Measurements from ENCODE around the gene CADPS2. TPM values are rescaled to one million over a fixed set of nuclear protein-coding genes. Genes with fewer than 3 reads are reported as not detected.

The CADPS2 gene
- total RNA-seq, 3 donors from 2014 or later (not counting 1 experiment from before 2014, with no cell fraction given): not detected

- no peak for TF ChIP-seq CTCF (IDR thresholded peaks at IDR 0.05)
- no peaks in the 10 kb centered on the region for H3K36me3 ChIP-seq (ENCODE audit: control insufficient read depth, insufficient read depth, low read length)
- 88% methylated on average over 1 of the region's 2 CpGs for WGBS (ENCODE audit: insufficient coverage)
- no peak overlapping the region for H3K27ac Mint-ChIP-seq
- no peaks in the 10 kb centered on the region for H3K4me1 Mint-ChIP-seq
- no peaks in the 10 kb centered on the region for H3K9me3 ChIP-seq (ENCODE audit: control insufficient read depth, insufficient read depth, low read length)
- no peaks in the 10 kb centered on the region for H3K36me3 Mint-ChIP-seq
- no peaks in the 10 kb centered on the region for H3K4me1 ChIP-seq (ENCODE audit: control insufficient read depth, insufficient read depth, low read length)
- ATAC-seq: no peak
- no peak overlapping the region for H3K27ac ChIP-seq (ENCODE audit: low read length)
- H3K4me3 Mint-ChIP-seq: no peak overlapping the region
- H3K9me3 Mint-ChIP-seq: peaks cover 0 to 5% of the 10 kb centered on the region in 2 donors
- no peaks in the 10 kb centered on the region for H3K27me3 ChIP-seq (ENCODE audit: control insufficient read depth, insufficient read depth, low read length)
- no peaks in the 10 kb centered on the region for H3K27me3 Mint-ChIP-seq (ENCODE audit: low read depth in 2 of 2)
- intact Hi-C loops (cut with micrococcal nuclease): no loop called here
- no peak for DNase-seq
- no peak overlapping the region for H3K4me3 ChIP-seq (ENCODE audit: low read length)
Observed at GRCh38 chr7:122600630-122601029, 285.6 kb downstream of the CADPS2 start.

DNA sequence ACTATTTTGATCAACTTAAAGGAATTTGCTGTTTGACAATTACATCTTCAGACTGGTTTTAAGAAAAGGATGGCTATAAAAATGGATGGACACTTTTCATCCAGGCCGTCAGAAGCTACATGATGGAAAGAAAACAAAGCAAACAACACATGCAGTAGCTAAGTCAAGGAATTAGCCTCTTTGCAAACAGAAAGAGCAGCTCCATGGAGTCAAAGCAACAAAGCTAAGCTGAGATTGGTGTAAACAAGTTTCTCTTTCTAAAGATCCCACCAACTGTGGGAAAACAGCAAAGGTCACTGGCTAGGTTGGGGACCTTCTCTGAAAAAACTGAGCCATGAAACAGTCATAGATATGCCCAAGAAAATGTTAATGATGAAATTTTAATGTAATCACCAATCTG, 286.2 kb downstream of the CADPS2 start:
- no peaks in the 10 kb centered on the region for H3K4me1 Mint-ChIP-seq
- ATAC-seq: no peak
- no peaks in the 10 kb centered on the region for H3K4me1 ChIP-seq (ENCODE audit: control insufficient read depth, insufficient read depth, low read length)
- no peak overlapping the region for H3K4me3 ChIP-seq (ENCODE audit: low read length)
- WGBS (ENCODE audit: insufficient coverage): 93% methylated on average over 1 of the region's 1 CpG
- no peaks in the 10 kb centered on the region for H3K36me3 Mint-ChIP-seq
- no peaks in the 10 kb centered on the region for H3K36me3 ChIP-seq (ENCODE audit: control insufficient read depth, insufficient read depth, low read length)
- TF ChIP-seq CTCF (IDR thresholded peaks at IDR 0.05): no peak
- H3K9me3 ChIP-seq (ENCODE audit: control insufficient read depth, insufficient read depth, low read length): no peaks in the 10 kb centered on the region
- peaks cover 0 to 5% of the 10 kb centered on the region in 2 donors for H3K9me3 Mint-ChIP-seq
- no peak overlapping the region for H3K27ac ChIP-seq (ENCODE audit: low read length)
- H3K4me3 Mint-ChIP-seq: no peak overlapping the region
- H3K27ac Mint-ChIP-seq: no peak overlapping the region
- no peak for DNase-seq
- H3K27me3 ChIP-seq (ENCODE audit: control insufficient read depth, insufficient read depth, low read length): no peaks in the 10 kb centered on the region
- H3K27me3 Mint-ChIP-seq (ENCODE audit: low read depth in 2 of 2): no peaks in the 10 kb centered on the region
- intact Hi-C loops (cut with micrococcal nuclease): no loop called here

- ATAC-seq (no peak), DNase-seq (no peak)
- H3K9me3 ChIP-seq (ENCODE audit: control insufficient read depth, insufficient read depth, low read length): no peaks in the 10 kb centered on the region
- H3K27ac ChIP-seq (ENCODE audit: low read length): no peak overlapping the region
- Mint-ChIP-seq H3K4me1 (no peaks in the 10 kb centered on the region), H3K4me3 (no peak overlapping the region), H3K9me3 (peaks cover 3 to 6% of the 10 kb centered on the region in 2 donors), H3K27ac (no peak overlapping the region), H3K27me3 (ENCODE audit: low read depth in 2 of 2) (no peaks in the 10 kb centered on the region), H3K36me3 (no peaks in the 10 kb centered on the region)
- H3K4me1 ChIP-seq (ENCODE audit: control insufficient read depth, insufficient read depth, low read length): no peaks in the 10 kb centered on the region
- intact Hi-C loops (cut with micrococcal nuclease): no loop called here
- H3K36me3 ChIP-seq (ENCODE audit: control insufficient read depth, insufficient read depth, low read length): no peaks in the 10 kb centered on the region
- WGBS (ENCODE audit: insufficient coverage): no CpG with 5 or more reads among the region's 3 CpGs
- H3K4me3 ChIP-seq (ENCODE audit: low read length): no peak overlapping the region
- H3K27me3 ChIP-seq (ENCODE audit: control insufficient read depth, insufficient read depth, low read length): no peaks in the 10 kb centered on the region
- no peak for TF ChIP-seq CTCF (IDR thresholded peaks at IDR 0.05)
Observed at GRCh38 chr7:122597277-122597676, 289.0 kb downstream of the CADPS2 start.

DNA sequence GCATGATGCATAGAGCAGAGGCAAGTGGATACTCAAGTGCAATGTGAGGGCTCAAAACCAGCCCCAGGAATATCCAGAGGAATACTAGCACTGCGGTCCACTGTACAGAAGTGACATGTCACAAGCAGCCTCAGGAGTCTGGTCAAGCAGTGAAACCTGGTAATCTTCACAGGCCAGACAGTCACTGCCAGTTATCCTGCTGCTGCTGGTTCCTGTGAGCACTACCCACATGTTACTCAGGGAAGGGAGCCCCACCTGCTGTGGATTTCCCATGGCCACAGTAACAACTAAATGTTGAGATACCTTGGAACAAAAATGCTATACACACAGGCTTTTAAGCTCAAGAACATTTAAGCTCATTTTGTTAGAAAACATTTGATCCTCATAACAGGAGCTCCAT, 290.4 kb downstream of the CADPS2 start:
- no peak for ATAC-seq
- Mint-ChIP-seq H3K4me3 (no peak overlapping the region), H3K27ac (no peak overlapping the region), H3K4me1 (no peaks in the 10 kb centered on the region), H3K9me3 (peaks cover 3 to 6% of the 10 kb centered on the region in 2 donors), H3K27me3 (ENCODE audit: low read depth in 2 of 2) (no peaks in the 10 kb centered on the region), H3K36me3 (no peaks in the 10 kb centered on the region)
- Histone ChIP-seq H3K36me3 (ENCODE audit: control insufficient read depth, insufficient read depth, low read length) (no peaks in the 10 kb centered on the region), H3K27me3 (ENCODE audit: control insufficient read depth, insufficient read depth, low read length) (no peaks in the 10 kb centered on the region), H3K9me3 (ENCODE audit: control insufficient read depth, insufficient read depth, low read length) (no peaks in the 10 kb centered on the region), H3K4me1 (ENCODE audit: control insufficient read depth, insufficient read depth, low read length) (no peaks in the 10 kb centered on the region), H3K4me3 (ENCODE audit: low read length) (no peak overlapping the region), H3K27ac (ENCODE audit: low read length) (no peak overlapping the region)
- intact Hi-C loops (cut with micrococcal nuclease): no loop called here
- DNase-seq: no peak
- TF ChIP-seq CTCF (IDR thresholded peaks at IDR 0.05): no peak
- WGBS (ENCODE audit: insufficient coverage): 97% methylated on average over 1 of the region's 1 CpG
